Measurements from ENCODE around the gene TMEM91.

GRCh38 chr19:41327576-41328156, 48.7 kb upstream of the TMEM91 start:
- TF ChIP-seq CTCF (conservative IDR thresholded peaks at IDR 0.05 in 1 of 2, IDR thresholded peaks at IDR 0.05 in 1 of 2; ENCODE audit: low read depth in 1 of 2, low read length in 2 of 2) (no peak), EZH2 (IDR thresholded peaks at IDR 0.05; ENCODE audit: low read length, missing control alignments) (no peak)

All from fibroblast of lung (primary cell).